Omental fat pad (tissue), 4 donors: ENCODE results near the gene MKI67. TPM values are rescaled to one million over a fixed set of nuclear protein-coding genes. Genes with fewer than 3 reads are reported as not detected.

ENCODE experiments used
- ATAC-seq: fragments of 150-250 bp; one replicate; pipeline ENCODE4 v1.9.1; 2016; ENCODE audit warnings: mild to moderate bottlenecking, moderate library complexity; ENCODE audit not compliant: low FRiP score
- DNase-seq: peaks from one replicate; pipeline ENCODE4 v3.0.0-alpha.2; 2019; ENCODE audit warnings: low spot score
- total RNA-seq, 4 donors: library from RNA; depleted of rRNA; stranded (reverse); fragments of >200 nt; gene quantifications; one replicate each; pipeline ENCODE4 v1.1.0, GENCODE V29; 2016
- TF ChIP-seq, protein P1 (sequence below), 3 donors: fragments of 450-650 bp; IDR thresholded peaks; one replicate each; pipeline ENCODE4 v1.5.1; 2016 to 2017; ENCODE audit warnings: antibody characterized with exemption in 3 of 3, mild to moderate bottlenecking in 3 of 3, moderate library complexity in 2 of 3

MKI67 gene
- total RNA-seq, 4 donors from 2014 or later: 0.63 to 9.6 (median 1.6) TPM

- ATAC-seq (no peak), DNase-seq (no peak)
- TF ChIP-seq, protein P1, sequence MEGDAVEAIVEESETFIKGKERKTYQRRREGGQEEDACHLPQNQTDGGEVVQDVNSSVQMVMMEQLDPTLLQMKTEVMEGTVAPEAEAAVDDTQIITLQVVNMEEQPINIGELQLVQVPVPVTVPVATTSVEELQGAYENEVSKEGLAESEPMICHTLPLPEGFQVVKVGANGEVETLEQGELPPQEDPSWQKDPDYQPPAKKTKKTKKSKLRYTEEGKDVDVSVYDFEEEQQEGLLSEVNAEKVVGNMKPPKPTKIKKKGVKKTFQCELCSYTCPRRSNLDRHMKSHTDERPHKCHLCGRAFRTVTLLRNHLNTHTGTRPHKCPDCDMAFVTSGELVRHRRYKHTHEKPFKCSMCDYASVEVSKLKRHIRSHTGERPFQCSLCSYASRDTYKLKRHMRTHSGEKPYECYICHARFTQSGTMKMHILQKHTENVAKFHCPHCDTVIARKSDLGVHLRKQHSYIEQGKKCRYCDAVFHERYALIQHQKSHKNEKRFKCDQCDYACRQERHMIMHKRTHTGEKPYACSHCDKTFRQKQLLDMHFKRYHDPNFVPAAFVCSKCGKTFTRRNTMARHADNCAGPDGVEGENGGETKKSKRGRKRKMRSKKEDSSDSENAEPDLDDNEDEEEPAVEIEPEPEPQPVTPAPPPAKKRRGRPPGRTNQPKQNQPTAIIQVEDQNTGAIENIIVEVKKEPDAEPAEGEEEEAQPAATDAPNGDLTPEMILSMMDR (IDR thresholded peaks at IDR 0.05): no peak
Measured at GRCh38 chr10:128137877-128138276, 11.7 kb upstream of the MKI67 start.

- TF ChIP-seq, protein P1 (IDR thresholded peaks at IDR 0.05): no peak
- no peak for ATAC-seq
- no peak for DNase-seq
Measured at GRCh38 chr10:128130051-128130450, 3.8 kb upstream of the MKI67 start.

- TF ChIP-seq, protein P1 (IDR thresholded peaks at IDR 0.05): no peak
- DNase-seq (no peak), ATAC-seq (no peak)
Measured at GRCh38 chr10:128128582-128128981, 2.4 kb upstream of the MKI67 start.

GRCh38 chr10:128125416-128125943 lies 743 bp downstream of the MKI67 start:
- TF ChIP-seq, protein P1 (IDR thresholded peaks at IDR 0.05): no peak
- ATAC-seq (no peak), DNase-seq (no peak)

DNA sequence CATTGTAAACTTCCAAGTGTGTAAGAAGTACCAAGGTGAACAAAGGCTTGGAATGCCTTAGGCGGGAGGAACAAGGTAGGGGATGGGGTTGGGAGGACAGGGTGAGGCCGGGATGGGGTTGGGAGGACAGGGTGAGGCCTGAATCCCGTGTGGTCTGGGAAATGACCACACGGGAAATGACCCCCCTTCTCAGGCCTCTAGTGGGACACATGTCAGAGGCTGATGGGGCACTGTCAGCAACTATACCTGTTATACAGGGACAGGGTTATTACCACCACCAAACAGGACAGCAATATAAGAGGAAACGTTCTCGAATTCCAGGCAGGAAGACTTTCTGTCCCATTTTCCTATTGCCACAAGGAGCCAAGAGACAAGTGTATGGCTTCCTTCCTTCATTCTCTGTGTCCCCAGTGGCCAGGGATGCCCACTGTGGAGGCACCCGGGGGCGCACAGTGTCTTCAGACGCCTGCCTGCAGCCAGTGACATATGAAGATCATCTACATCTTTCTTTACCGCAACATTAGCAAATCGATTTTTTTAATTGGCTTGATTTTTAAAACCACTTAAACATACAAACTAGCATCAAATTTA lies 1.3 kb downstream of the MKI67 start:
- no peak for DNase-seq
- TF ChIP-seq, protein P1 (IDR thresholded peaks at IDR 0.05): no peak
- ATAC-seq: no peak

- no peak for DNase-seq
Measured at GRCh38 chr10:128123846-128124245, 2.4 kb downstream of the MKI67 start.

More at GRCh38 chr10:128123846-128124245, 2.4 kb downstream of the MKI67 start:
- no peak for ATAC-seq
- TF ChIP-seq, protein P1 (IDR thresholded peaks at IDR 0.05): no peak
